Measurements from ENCODE around the gene RXRB. TPM values are rescaled to one million over a fixed set of nuclear protein-coding genes. Genes with fewer than 3 reads are reported as not detected.
A peak's percentile ranks its signal among the peaks of the same experiment; 100 is the strongest.

Gene RXRB
- total and polyA plus RNA-seq, 2 of the 13 experiments (the other 11 are each of a cell fraction or from before 2014, with no cell fraction given): 26.7 to 55.7 TPM

DNA sequence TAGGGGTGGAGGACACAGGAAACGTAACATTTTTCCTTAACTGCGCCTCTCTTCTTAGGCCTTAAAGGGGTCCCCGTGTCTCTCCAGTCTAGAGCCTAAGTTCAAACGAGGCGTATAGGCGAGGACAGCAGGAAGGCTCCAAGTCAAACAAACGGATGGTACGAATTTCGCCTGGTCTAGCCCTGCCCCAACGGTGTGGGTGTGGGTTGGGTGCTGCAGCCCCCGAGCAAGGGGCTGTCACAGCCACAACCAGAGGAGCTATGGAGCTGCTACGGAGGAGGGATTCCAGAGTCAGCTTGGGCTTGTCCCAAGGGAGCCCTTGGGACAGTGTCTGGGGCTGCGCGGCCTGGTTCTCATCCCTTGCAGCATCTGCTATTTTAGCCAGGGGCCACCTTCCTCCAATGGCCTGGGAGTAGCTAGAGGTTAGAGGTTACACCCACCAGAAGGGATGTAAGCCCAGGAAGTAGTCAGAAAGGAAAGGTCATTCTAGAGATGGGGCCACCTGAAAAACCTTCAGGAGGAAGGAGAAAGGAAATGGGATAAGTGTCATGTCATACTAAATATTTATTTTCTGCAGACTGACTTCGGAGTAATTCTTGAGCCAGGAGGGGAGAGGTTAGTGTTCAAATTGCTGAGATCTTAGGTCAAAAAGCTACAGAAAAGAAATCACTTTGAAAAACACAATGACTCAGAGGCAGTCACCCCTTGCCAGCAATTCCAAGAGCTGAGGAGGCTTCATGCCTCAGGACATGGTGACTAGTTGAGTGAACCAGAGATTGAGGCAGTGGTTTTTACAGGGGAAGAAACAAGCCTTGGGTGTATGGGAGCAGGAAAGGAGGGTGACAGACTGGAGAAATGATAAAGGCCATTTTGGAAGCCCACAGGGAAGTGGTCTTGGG is 49.5 kb upstream of the RXRB start (continued):
- TF ChIP-seq NFAT5 (CRISPR knock-in tag; IDR thresholded peaks at IDR 0.05): 0 out of 2 replicates have a peak, but pooled peaks have one; percentile 13
- TF ChIP-seq FOSL1 (CRISPR knock-in tag; IDR thresholded peaks at IDR 0.05; ENCODE audit: borderline replicate concordance): peak; percentile 38; the same call in 1 of the 2 replicates
- TF ChIP-seq ZNF775 (CRISPR knock-in tag; IDR thresholded peaks at IDR 0.05; ENCODE audit: borderline replicate concordance): no peak
- TF ChIP-seq ZNF280B (CRISPR knock-in tag; IDR thresholded peaks at IDR 0.05; ENCODE audit: borderline replicate concordance): no peak; the same call in 1 of the 2 replicates
- no peak for TF ChIP-seq ZNF510 (CRISPR knock-in tag; IDR thresholded peaks at IDR 0.05; ENCODE audit: low read depth)
- peak; percentile 10; the same call in 1 of the 2 replicates for TF ChIP-seq BORCS8-MEF2B (CRISPR knock-in tag; IDR thresholded peaks at IDR 0.05)
- 0 out of 2 replicates have a peak, but pooled peaks have one; percentile 57 for TF ChIP-seq ZNF225 (CRISPR knock-in tag; IDR thresholded peaks at IDR 0.05)
- no peak for TF ChIP-seq HDAC6 (IDR thresholded peaks at IDR 0.05; ENCODE audit: low read depth, low read length)
- 0 out of 2 replicates have a peak, but pooled peaks have one; percentile 21 for TF ChIP-seq SNAPC2 (CRISPR knock-in tag; IDR thresholded peaks at IDR 0.05)
- no peak for TF ChIP-seq MYNN (CRISPR knock-in tag; IDR thresholded peaks at IDR 0.05; ENCODE audit: low read depth)
- TF ChIP-seq TMF1 (CRISPR knock-in tag; IDR thresholded peaks at IDR 0.05; ENCODE audit: low read depth): no peak
- no peak for TF ChIP-seq ZNF329 (CRISPR knock-in tag; IDR thresholded peaks at IDR 0.05; ENCODE audit: low read depth)
- 0 out of 2 replicates have a peak, but pooled peaks have one; percentile 0 for TF ChIP-seq ZZZ3 (CRISPR knock-in tag; IDR thresholded peaks at IDR 0.05; ENCODE audit: borderline replicate concordance)
- TF ChIP-seq MNT (IDR thresholded peaks at IDR 0.05): no peak
- TF ChIP-seq ZFP36 (IDR thresholded peaks at IDR 0.05; ENCODE audit: borderline replicate concordance, low read depth, low read length, partially characterized antibody): no peak
- TF ChIP-seq, protein P1, sequence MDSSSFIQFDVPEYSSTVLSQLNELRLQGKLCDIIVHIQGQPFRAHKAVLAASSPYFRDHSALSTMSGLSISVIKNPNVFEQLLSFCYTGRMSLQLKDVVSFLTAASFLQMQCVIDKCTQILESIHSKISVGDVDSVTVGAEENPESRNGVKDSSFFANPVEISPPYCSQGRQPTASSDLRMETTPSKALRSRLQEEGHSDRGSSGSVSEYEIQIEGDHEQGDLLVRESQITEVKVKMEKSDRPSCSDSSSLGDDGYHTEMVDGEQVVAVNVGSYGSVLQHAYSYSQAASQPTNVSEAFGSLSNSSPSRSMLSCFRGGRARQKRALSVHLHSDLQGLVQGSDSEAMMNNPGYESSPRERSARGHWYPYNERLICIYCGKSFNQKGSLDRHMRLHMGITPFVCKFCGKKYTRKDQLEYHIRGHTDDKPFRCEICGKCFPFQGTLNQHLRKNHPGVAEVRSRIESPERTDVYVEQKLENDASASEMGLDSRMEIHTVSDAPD (CRISPR knock-in tag; IDR thresholded peaks at IDR 0.05): no peak
- TF ChIP-seq HES4 (CRISPR knock-in tag; IDR thresholded peaks at IDR 0.05; ENCODE audit: borderline replicate concordance): no peak
